ENCODE results near the gene TOR1AIP1. TPM values are rescaled to one million over a fixed set of nuclear protein-coding genes. Genes with fewer than 3 reads are reported as not detected.

TOR1AIP1 gene
- total and polyA plus RNA-seq, 2 experiments from 2014 or later = 59.1 to 64.6 TPM

DNA sequence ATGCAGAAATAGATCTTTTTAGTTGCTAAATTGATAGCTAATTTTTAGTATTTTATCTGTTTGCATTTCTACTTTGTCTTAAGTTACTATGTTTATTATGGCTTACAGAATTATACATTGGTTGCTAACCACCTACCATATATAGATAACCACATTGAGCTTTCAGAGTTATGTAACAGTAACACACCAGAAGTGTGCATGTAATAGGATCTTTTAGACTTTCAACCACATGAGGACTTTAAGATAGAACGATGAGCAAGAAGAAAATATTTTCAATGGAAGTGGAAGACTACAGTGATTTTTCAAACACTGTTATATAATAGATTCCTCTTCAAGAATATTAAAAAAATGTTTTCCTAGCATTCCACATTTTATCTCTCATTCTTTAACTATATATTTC is 28.8 kb downstream of the TOR1AIP1 start:
- no peaks in the 10 kb centered on the region for H4K20me1 ChIP-seq (ENCODE audit: insufficient read depth)
- H3K4me2 ChIP-seq (ENCODE audit: unreplicated experiment) = no peak overlapping the region
- WGBS, 2 experiments (ENCODE audit: low coverage in 1 of 2, low lambda C conversion rate in 2 of 2, missing lambda C conversion rate in 2 of 2) = 98 to 100% methylated on average over 1 of the region's 1 CpG
- H3K27ac ChIP-seq = no peak overlapping the region
- no peak overlapping the region for H3K4me3 ChIP-seq
- H3K36me3 ChIP-seq (ENCODE audit: low read depth) = peaks cover 58% of the 10 kb centered on the region
- H2AFZ ChIP-seq = no peak overlapping the region
- DNase-seq = no peak
- no peaks in the 10 kb centered on the region for H3K9me3 ChIP-seq (ENCODE audit: low read depth)
- in situ Hi-C loops (cut with MboI) = loop anchor here (25.0 kb wide), 1 partner anchor 101 kb away; no protein-coding TSS in a partner anchor
- H3F3A ChIP-seq (ENCODE audit: insufficient read depth) = peaks cover 4% of the 10 kb centered on the region
- H3K79me2 ChIP-seq (ENCODE audit: insufficient read depth) = no peaks in the 10 kb centered on the region
- no peak overlapping the region for H3K9ac ChIP-seq
- H3K27me3 ChIP-seq (replicated peaks; ENCODE audit: insufficient read depth) = no peaks in the 10 kb centered on the region
- no peaks in the 10 kb centered on the region for H3K4me1 ChIP-seq (ENCODE audit: insufficient read depth)
- H3K9me2 ChIP-seq (ENCODE audit: insufficient read depth) = no peaks in the 10 kb centered on the region
- TF ChIP-seq EZH2phosphoT487 (IDR thresholded peaks at IDR 0.05; ENCODE audit: insufficient read depth, low read depth) (no peak), EZH2 (IDR thresholded peaks at IDR 0.05; ENCODE audit: insufficient read depth, poor library complexity, severe bottlenecking) (no peak)

DNA sequence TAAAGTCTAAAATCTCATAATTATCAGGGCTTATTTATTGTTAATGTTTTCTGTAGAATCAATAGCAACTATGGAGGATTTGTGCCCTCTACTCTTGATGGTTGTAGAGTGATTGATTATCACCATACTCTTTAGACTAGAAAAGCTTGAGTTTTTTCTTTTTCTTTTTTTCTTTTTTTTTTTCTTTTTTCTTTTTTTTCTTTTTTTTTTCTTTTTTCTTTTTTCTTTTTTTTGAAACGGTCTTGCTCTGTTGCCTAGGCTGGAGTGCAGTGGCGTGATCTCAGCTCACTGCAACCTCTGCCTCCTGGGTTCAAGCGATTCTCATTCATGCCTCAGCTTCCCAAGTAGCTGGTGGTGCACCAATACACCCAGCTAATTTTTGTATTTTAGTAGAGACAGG is 29.7 kb downstream of the TOR1AIP1 start:
- DNase-seq = no peak
- Histone ChIP-seq H3K4me1 (ENCODE audit: insufficient read depth) (no peaks in the 10 kb centered on the region), H2AFZ (no peak overlapping the region), H3F3A (ENCODE audit: insufficient read depth) (no peaks in the 10 kb centered on the region; the same call in 1 of the 2 replicates), H3K4me3 (no peak overlapping the region), H3K27me3 (replicated peaks; ENCODE audit: insufficient read depth) (no peaks in the 10 kb centered on the region), H4K20me1 (ENCODE audit: insufficient read depth) (no peaks in the 10 kb centered on the region), H3K36me3 (ENCODE audit: low read depth) (peaks cover 62% of the 10 kb centered on the region), H3K4me2 (ENCODE audit: unreplicated experiment) (no peak overlapping the region), H3K27ac (no peak overlapping the region), H3K9me2 (ENCODE audit: insufficient read depth) (no peaks in the 10 kb centered on the region), H3K9me3 (ENCODE audit: low read depth) (no peaks in the 10 kb centered on the region), H3K79me2 (ENCODE audit: insufficient read depth) (no peaks in the 10 kb centered on the region), H3K9ac (no peak overlapping the region)
- WGBS, 2 experiments (ENCODE audit: low coverage in 1 of 2, low lambda C conversion rate in 2 of 2, missing lambda C conversion rate in 2 of 2) = 93 to 100% methylated on average over 2 to 3 of the region's 3 CpGs
- in situ Hi-C loops (cut with MboI) = loop anchor here (25.0 kb wide), 1 partner anchor 100 kb away; no protein-coding TSS in a partner anchor
- TF ChIP-seq EZH2 (IDR thresholded peaks at IDR 0.05; ENCODE audit: insufficient read depth, poor library complexity, severe bottlenecking) = no peak
- TF ChIP-seq EZH2phosphoT487 (IDR thresholded peaks at IDR 0.05; ENCODE audit: insufficient read depth, low read depth) = no peak

DNA sequence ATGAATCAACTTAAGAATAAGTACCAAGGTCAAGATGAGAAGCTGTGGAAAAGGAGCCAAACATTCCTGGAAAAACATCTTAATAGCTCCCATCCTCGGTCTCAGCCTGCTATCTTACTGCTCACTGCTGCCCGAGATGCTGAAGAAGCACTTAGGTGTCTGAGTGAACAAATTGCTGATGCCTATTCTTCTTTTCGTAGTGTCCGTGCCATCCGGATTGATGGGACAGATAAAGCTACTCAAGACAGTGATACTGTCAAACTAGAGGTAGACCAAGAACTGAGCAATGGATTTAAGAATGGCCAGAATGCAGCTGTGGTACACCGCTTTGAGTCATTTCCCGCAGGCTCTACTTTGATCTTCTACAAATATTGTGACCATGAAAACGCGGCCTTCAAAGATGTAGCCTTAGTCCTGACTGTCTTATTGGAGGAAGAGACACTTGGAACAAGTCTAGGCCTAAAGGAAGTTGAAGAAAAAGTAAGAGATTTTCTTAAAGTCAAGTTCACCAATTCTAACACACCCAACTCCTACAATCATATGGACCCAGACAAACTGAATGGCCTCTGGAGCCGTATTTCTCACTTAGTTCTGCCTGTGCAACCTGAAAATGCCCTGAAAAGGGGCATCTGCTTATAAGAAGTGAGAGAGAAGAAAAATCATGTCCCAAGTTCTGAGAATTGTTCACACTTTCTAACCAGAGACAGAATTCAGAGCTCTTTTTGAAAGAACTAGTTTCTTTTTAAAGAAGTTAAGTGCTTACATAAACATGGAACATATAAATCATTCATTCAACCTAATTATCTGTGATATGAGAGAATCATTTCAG is 35.7 kb downstream of the TOR1AIP1 start:
- no peaks in the 10 kb centered on the region for H3K79me2 ChIP-seq (ENCODE audit: insufficient read depth)

DNA sequence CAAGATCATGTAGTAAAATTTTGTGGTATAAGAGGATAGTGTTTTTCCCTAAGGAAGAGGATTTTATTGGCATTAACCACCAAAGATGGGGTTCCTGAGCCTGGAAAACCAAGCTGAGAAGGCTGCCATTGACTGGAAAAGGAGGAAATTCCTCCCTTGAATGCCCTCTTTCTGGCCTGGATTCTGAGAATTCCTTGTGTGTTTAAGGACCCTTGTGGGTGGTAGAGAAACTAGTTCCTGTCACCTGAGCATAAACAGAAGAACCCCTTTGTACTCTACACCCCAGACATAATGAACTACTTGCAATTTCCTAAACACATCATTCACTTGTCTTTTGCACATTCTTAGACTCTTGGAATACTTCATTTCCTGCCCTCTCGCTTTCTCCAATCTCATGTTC is 39.4 kb downstream of the TOR1AIP1 start:
- no peak for DNase-seq
- peaks cover 22% of the 10 kb centered on the region for H3F3A ChIP-seq (ENCODE audit: insufficient read depth)
- no peaks in the 10 kb centered on the region for H4K20me1 ChIP-seq (ENCODE audit: insufficient read depth)
- H3K27me3 ChIP-seq (replicated peaks; ENCODE audit: insufficient read depth) = no peaks in the 10 kb centered on the region
- H3K36me3 ChIP-seq (ENCODE audit: low read depth) = peaks cover 36% of the 10 kb centered on the region
- WGBS, 2 experiments (ENCODE audit: low coverage in 1 of 2, low lambda C conversion rate in 2 of 2, missing lambda C conversion rate in 2 of 2) = 98 to 100% methylated on average over 1 of the region's 1 CpG
- H3K9me2 ChIP-seq (ENCODE audit: insufficient read depth) = no peaks in the 10 kb centered on the region
- in situ Hi-C loops (cut with MboI) = loop anchor here (25.0 kb wide), 1 partner anchor 91 kb away; no protein-coding TSS in a partner anchor
- no peaks in the 10 kb centered on the region for H3K79me2 ChIP-seq (ENCODE audit: insufficient read depth)
- H3K9me3 ChIP-seq (ENCODE audit: low read depth) = no peaks in the 10 kb centered on the region
- H2AFZ ChIP-seq = no peak overlapping the region
- H3K27ac ChIP-seq = no peak overlapping the region
- H3K4me1 ChIP-seq (ENCODE audit: insufficient read depth) = peaks cover 9% of the 10 kb centered on the region
- no peak overlapping the region for H3K4me2 ChIP-seq (ENCODE audit: unreplicated experiment)
- H3K9ac ChIP-seq = no peak overlapping the region
- H3K4me3 ChIP-seq = no peak overlapping the region
- TF ChIP-seq EZH2 (IDR thresholded peaks at IDR 0.05; ENCODE audit: insufficient read depth, poor library complexity, severe bottlenecking) (no peak), EZH2phosphoT487 (IDR thresholded peaks at IDR 0.05; ENCODE audit: insufficient read depth, low read depth) (no peak)

More for the DNA sequence above, 35.7 kb downstream of the TOR1AIP1 start:
- Histone ChIP-seq H2AFZ (no peak overlapping the region), H3K9ac (no peak overlapping the region), H3K27me3 (replicated peaks; ENCODE audit: insufficient read depth) (no peaks in the 10 kb centered on the region), H3F3A (ENCODE audit: insufficient read depth) (peaks cover 6% of the 10 kb centered on the region; the same call in 1 of the 2 replicates), H3K4me2 (ENCODE audit: unreplicated experiment) (no peak overlapping the region), H3K4me1 (ENCODE audit: insufficient read depth) (no peaks in the 10 kb centered on the region), H4K20me1 (ENCODE audit: insufficient read depth) (no peaks in the 10 kb centered on the region), H3K36me3 (ENCODE audit: low read depth) (peaks cover 64% of the 10 kb centered on the region), H3K9me2 (ENCODE audit: insufficient read depth) (no peaks in the 10 kb centered on the region), H3K9me3 (ENCODE audit: low read depth) (no peaks in the 10 kb centered on the region), H3K27ac (no peak overlapping the region), H3K4me3 (no peak overlapping the region)
- in situ Hi-C loops (cut with MboI) = loop anchor here (25.0 kb wide), 1 partner anchor 94 kb away; no protein-coding TSS in a partner anchor
- WGBS, 2 experiments (ENCODE audit: low coverage in 1 of 2, low lambda C conversion rate in 2 of 2, missing lambda C conversion rate in 2 of 2) = 69 to 72% methylated on average over 10 of the region's 10 CpGs
- no peak for DNase-seq
- TF ChIP-seq EZH2 (IDR thresholded peaks at IDR 0.05; ENCODE audit: insufficient read depth, poor library complexity, severe bottlenecking) = no peak
- no peak for TF ChIP-seq EZH2phosphoT487 (IDR thresholded peaks at IDR 0.05; ENCODE audit: insufficient read depth, low read depth)
